HG03521 (cell line): ENCODE results near the gene LRRC8E.
"Not testable (repeated sequence)": the region's sequence is repeated elsewhere in the genome, so short reads cannot be mapped to it uniquely, and the experiment has no call there.

ENCODE experiments used
- ATAC-seq: cut with Tn5 transposase; IDR thresholded peaks from one replicate; pipeline ENCODE4 v1.9.1; 2021; ENCODE audit warnings: mild to moderate bottlenecking, moderate library complexity; ENCODE audit not compliant: unreplicated experiment

Gene LRRC8E

GRCh38 chr19:7883796-7884570 is 4.3 kb upstream of the LRRC8E start:
- no peak for ATAC-seq

GRCh38 chr19:7885818-7886217 is 2.5 kb upstream of the LRRC8E start:
- no peak for ATAC-seq

- no peak for ATAC-seq
Observed at GRCh38 chr19:7887408-7888144, 734 bp upstream of the LRRC8E start.

GRCh38 chr19:7888826-7889217 is 512 bp downstream of the LRRC8E start:
- ATAC-seq: no peak

- ATAC-seq: not testable (repeated sequence)
Observed at GRCh38 chr19:7893362-7894101, 5.2 kb downstream of the LRRC8E start.

GRCh38 chr19:7894612-7895309 is 6.5 kb downstream of the LRRC8E start:
- no peak for ATAC-seq

GRCh38 chr19:7895565-7895964 is 7.3 kb downstream of the LRRC8E start:
- ATAC-seq: no peak

GRCh38 chr19:7897292-7897691 is 9.0 kb downstream of the LRRC8E start:
- no peak for ATAC-seq

- no peak for ATAC-seq
Observed at GRCh38 chr19:7898967-7899366, 10.7 kb downstream of the LRRC8E start.

DNA sequence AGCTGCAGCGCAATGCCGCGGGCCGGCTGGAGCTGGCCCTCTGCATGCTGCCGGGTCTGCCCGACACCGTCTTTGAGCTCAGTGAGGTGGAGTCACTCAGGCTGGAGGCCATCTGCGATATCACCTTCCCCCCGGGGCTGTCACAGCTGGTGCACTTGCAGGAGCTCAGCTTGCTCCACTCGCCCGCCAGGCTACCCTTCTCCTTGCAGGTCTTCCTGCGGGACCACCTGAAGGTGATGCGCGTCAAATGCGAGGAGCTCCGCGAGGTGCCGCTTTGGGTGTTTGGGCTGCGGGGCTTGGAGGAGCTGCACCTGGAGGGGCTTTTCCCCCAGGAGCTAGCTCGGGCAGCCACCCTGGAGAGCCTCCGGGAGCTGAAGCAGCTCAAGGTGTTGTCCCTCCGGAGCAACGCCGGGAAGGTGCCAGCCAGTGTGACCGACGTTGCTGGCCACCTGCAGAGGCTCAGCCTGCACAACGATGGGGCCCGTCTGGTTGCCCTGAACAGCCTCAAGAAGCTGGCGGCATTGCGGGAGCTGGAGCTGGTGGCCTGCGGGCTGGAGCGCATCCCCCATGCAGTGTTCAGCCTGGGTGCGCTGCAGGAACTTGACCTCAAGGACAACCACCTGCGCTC is 11.6 kb downstream of the LRRC8E start:
- ATAC-seq: no peak

- ATAC-seq: no peak
Observed at GRCh38 chr19:7900401-7900870, 12.1 kb downstream of the LRRC8E start.

DNA sequence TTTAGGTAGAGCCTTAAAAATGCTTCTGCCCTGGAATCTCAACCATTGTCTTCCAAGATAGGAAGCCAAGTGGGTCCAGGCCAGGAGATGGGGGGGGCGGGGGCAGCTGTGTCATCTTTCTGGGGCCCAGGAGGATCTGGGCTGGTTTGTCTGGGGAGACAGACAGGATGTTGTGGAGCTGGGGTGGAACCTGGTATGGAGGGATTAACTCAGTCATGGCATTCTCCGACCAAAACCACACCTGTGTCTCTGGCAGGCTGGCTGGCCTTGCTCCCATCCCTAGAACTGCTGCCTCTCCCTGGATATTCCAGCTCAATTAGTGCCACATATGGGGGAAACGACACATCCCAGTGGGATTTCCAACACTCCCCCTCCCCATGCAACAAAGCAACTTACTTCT is 12.6 kb downstream of the LRRC8E start:
- ATAC-seq: no peak

DNA sequence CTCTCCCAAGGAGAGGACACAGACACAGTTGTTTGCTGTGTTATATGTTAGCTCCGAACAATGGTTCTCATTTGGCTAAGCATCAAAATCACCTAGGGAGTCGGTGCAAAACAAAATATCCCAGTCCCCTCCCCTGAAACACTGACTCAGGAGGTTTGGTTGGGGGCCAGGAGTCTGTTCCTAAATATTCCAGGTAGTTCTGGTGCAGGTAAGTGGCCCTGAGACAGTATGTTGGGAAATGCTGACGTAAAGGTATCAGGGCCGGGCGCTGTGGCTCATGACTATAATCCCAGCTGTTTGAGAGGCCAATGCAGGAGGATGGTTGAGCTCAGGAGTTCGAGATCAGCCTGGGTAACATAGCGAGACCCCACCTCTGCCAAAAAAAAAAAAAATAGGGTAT is 13.0 kb downstream of the LRRC8E start:
- ATAC-seq: no peak

- ATAC-seq: no peak
Observed at GRCh38 chr19:7902796-7903243, 14.5 kb downstream of the LRRC8E start.

DNA sequence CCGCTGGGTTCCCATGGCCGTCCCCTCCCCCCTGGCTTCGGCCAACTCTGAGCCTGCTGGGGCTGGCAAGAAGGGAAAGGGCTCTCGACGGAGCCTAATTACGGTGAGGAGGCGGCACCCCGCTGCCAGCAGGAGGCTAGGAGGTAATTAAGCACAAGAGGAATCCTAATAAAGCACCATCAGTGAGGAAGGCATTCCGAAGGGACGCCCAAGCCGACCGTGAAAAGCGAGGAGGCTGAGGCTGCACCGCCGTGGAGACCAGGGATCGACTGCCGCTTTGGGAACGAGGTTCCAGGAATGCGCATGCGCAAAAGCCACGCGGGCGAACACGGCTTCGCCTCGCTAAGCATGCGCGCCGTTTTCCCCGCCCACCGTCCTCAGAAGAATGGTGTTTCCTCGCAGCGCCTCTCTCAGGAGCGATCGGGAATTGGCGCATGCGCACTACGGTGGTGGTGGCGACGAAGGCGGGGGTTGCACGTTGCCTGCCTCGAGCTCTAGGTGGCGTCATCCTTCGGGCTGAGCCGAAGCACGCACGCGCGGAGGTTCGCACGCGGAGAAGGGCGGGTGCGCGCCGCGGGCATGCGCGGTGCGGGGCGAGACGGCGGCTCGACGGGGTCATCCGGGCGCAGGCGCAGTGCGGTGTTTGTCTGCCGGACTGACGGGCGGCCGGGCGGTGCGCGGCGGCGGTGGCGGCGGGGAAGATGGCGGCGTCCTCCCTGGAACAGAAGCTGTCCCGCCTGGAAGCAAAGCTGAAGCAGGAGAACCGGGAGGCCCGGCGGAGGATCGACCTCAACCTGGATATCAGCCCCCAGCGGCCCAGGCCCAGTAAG is 15.1 kb downstream of the LRRC8E start, which contains the start of gene MAP2K7:
MAP2K7 (plus strand) TSS at position 634 of the 830 bp plus-strand sequence; CDS start at position 702, 68 bp downstream.
- ATAC-seq: peak; percentile 87

GRCh38 chr19:7904074-7905020 is 16.0 kb downstream of the LRRC8E start:
- ATAC-seq: peak; percentile 21

DNA sequence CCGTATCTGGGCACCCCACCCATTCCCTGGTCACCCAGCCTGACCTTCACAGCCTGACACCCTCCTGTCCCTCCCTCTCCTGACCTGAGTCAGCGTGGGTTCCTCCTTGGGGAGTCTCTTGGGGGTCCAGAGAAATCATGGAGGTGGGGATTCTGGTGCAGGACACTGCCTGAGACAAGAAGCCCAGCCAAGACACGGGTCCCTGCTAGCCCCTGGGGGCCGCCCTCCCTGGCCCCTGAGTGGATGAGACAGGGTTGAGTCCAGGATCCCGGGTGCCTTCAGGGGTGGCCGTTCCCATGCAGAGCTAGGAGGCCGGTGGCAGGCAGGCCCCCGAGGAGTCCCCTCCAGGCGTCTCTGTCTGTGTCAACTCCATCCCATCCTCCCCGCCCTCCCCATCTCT is 17.0 kb downstream of the LRRC8E start:
- ATAC-seq: no peak

DNA sequence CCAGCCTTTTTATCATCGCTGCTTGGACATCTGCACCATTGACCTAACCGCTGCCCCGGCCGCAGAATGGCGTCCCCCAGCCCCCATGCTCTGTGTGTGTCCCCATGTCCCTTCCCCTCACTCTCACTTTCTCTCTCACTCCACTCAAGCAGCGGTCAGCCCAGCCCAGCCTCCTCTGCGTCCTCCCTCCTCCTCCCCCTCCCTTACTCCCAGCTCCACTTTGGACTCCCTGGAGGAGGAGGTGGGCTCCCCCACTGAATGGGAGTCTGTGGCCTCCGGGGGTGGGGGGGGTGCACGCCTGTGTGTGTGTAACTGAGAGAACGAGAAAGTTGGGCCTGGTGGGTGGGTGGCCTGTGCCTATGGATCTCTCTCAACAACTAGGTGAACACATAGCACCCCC is 17.5 kb downstream of the LRRC8E start:
- no peak for ATAC-seq
